SK-N-SH (cell line): ENCODE measurements around the gene STAG3.

Experiments used
- CHD2 ChIP-seq: fragments of 150-350 bp; IDR thresholded peaks from 2 replicates; pipeline ENCODE4 v1.6.1; 2018; ENCODE audit warnings: low read length; ENCODE audit not compliant: partially characterized antibody
- CTCF ChIP-seq: fragments of 200-600 bp; sonication (generic); IDR thresholded peaks from 2 replicates; pipeline ENCODE4 v1.6.1; 2017; ENCODE audit warnings: antibody characterized with exemption, mild to moderate bottlenecking, moderate library complexity
- FOXM1 ChIP-seq: IDR thresholded peaks from 2 replicates; pipeline ENCODE4 v1.4.0; 2012; ENCODE audit warnings: low read depth, mild to moderate bottlenecking
- MAX ChIP-seq: IDR thresholded peaks from 2 replicates; pipeline ENCODE4 v1.4.0; 2012; ENCODE audit warnings: low read depth
- PBX3 ChIP-seq: IDR thresholded peaks from 2 replicates; pipeline ENCODE4; 2012
- POLR2AphosphoS5 ChIP-seq: IDR thresholded peaks from 2 replicates; pipeline ENCODE4 v1.6.1; 2012; ENCODE audit warnings: low read depth, low read length
- RAD21 ChIP-seq: IDR thresholded peaks from 2 replicates; pipeline ENCODE4 v1.6.1; 2012; ENCODE audit warnings: mild to moderate bottlenecking, low read length
- REST ChIP-seq: IDR thresholded peaks from 2 replicates; pipeline ENCODE4 v1.6.1; 2012; ENCODE audit warnings: mild to moderate bottlenecking, low read depth, low read length, moderate library complexity
- SIN3A ChIP-seq: IDR thresholded peaks from 2 replicates; pipeline ENCODE4 v1.6.1; 2012; ENCODE audit warnings: low read depth, mild to moderate bottlenecking, low read length, moderate library complexity, borderline replicate concordance
- TAF1 ChIP-seq: IDR thresholded peaks from 2 replicates; pipeline ENCODE4 v1.6.1; 2012; ENCODE audit warnings: low read depth, mild to moderate bottlenecking, low read length, moderate library complexity, borderline replicate concordance
- USF1 ChIP-seq: IDR thresholded peaks from 2 replicates; pipeline ENCODE4 v1.4.0; 2012; ENCODE audit warnings: low read depth, borderline replicate concordance
- USF2 ChIP-seq: fragments of 150-350 bp; IDR thresholded peaks from 2 replicates; pipeline ENCODE4 v1.6.1; 2017; ENCODE audit warnings: antibody characterized with exemption, low read length, low read depth, borderline replicate concordance
- YY1 ChIP-seq: IDR thresholded peaks from 2 replicates; pipeline ENCODE4 v1.4.0; 2012; ENCODE audit warnings: low read depth, mild to moderate bottlenecking
- ZBTB33 ChIP-seq: IDR thresholded peaks from 2 replicates; pipeline ENCODE4 v1.4.0; 2012; ENCODE audit warnings: low read depth, borderline replicate concordance

GRCh38 chr7:100158229-100159098 is 19.3 kb upstream of the STAG3 start, which contains the start of gene TRAPPC14:
- no peak for TF ChIP-seq CTCF
- TF ChIP-seq CHD2 = peak; percentile 84
- peak; percentile 77 for TF ChIP-seq YY1
- TF ChIP-seq TAF1 = peak; percentile 90
- TF ChIP-seq REST = no peak
- no peak for TF ChIP-seq RAD21
- no peak for TF ChIP-seq USF2
- TF ChIP-seq USF1 = no peak
- TF ChIP-seq MAX = peak; percentile 62; the same call in 1 of the 2 replicates
- TF ChIP-seq POLR2AphosphoS5 = peak; percentile 96
- TF ChIP-seq ZBTB33 = no peak
- peak; percentile 81; the same call in 1 of the 2 replicates for TF ChIP-seq SIN3A
- 0 out of 2 replicates have a peak, but pooled peaks have one; percentile 23 for TF ChIP-seq PBX3
- TF ChIP-seq FOXM1 = no peak; the same call in 1 of the 2 replicates
